SU-DHL-6 (cell line): Measurements from ENCODE around the gene HARBI1.

Source experiments
- H2AFZ ChIP-seq: fragments of 200-600 bp; sonication (generic); 2 replicates; pipeline ENCODE4 v1.6.1; 2014; ENCODE audit warnings: low read depth, mild to moderate bottlenecking, moderate library complexity, mixed read lengths, antibody characterized with exemption, low read length; ENCODE audit not compliant: severe bottlenecking
- H3F3A ChIP-seq: fragments of 200-600 bp; shearing (Covaris generic); 2 replicates; pipeline ENCODE4 v1.6.0; 2016; ENCODE audit warnings: antibody characterized with exemption, mild to moderate bottlenecking; ENCODE audit not compliant: insufficient read depth
- H3K27ac ChIP-seq: fragments of 200-600 bp; sonication (generic); 2 replicates; pipeline ENCODE4 v1.5.1; 2016; ENCODE audit warnings: low read depth, mild to moderate bottlenecking, low read length, moderate library complexity, mixed read lengths
- H3K27me3 ChIP-seq: fragments of 200-600 bp; sonication (generic), shearing (Covaris generic); 2 replicates; pipeline ENCODE4 v1.6.0; 2014; ENCODE audit warnings: mild to moderate bottlenecking, low read length
- H3K36me3 ChIP-seq: fragments of 200-600 bp; sonication (generic); 2 replicates; pipeline ENCODE4 v1.6.1; 2014; ENCODE audit warnings: mild to moderate bottlenecking, low read length, mixed read lengths
- H3K4me2 ChIP-seq: fragments of 300-600, 200-600 bp; shearing (Covaris generic), sonication (generic); 2 replicates; pipeline ENCODE4 v1.6.0; 2014; ENCODE audit warnings: low read length, low read depth, mild to moderate bottlenecking; ENCODE audit not compliant: poor library complexity, severe bottlenecking
- H3K4me3 ChIP-seq: fragments of 200-600 bp; sonication (generic); 2 replicates; pipeline ENCODE4 v1.5.1; 2014; ENCODE audit warnings: antibody characterized with exemption, low read length, mild to moderate bottlenecking, mixed read lengths; ENCODE audit not compliant: insufficient read depth, poor library complexity, severe bottlenecking
- H3K79me2 ChIP-seq: fragments of 200-600 bp; sonication (generic); 2 replicates; pipeline ENCODE4 v1.6.1; 2014; ENCODE audit warnings: mild to moderate bottlenecking, low read length, moderate library complexity; ENCODE audit not compliant: insufficient read depth
- H3K9ac ChIP-seq: fragments of 200-600 bp; sonication (generic); 2 replicates; pipeline ENCODE4 v1.7.0; 2014; ENCODE audit warnings: mild to moderate bottlenecking, low read length
- H3K9me2 ChIP-seq: fragments of 200-600 bp; sonication (generic); replicated peaks from 2 replicates; pipeline ENCODE4 v1.6.1; 2014; ENCODE audit warnings: low read length; ENCODE audit not compliant: insufficient read depth
- H3K9me3 ChIP-seq: fragments of 200-600 bp; sonication (generic); 2 replicates; pipeline ENCODE4 v1.6.1; 2014; ENCODE audit warnings: low read length, mixed read lengths; ENCODE audit not compliant: insufficient read depth
- H4K20me1 ChIP-seq: fragments of 200-600 bp; sonication (generic); 2 replicates; pipeline ENCODE4 v1.6.1; 2014; ENCODE audit warnings: low read depth, mild to moderate bottlenecking, antibody characterized with exemption, low read length, moderate library complexity, mixed read lengths
- CTCF ChIP-seq: fragments of 200-600 bp; sonication (generic); IDR thresholded peaks from one replicate; pipeline ENCODE4 v1.5.1; 2017; ENCODE audit warnings: antibody characterized with exemption, mild to moderate bottlenecking, low read length, moderate library complexity; ENCODE audit not compliant: insufficient read depth, poor library complexity, severe bottlenecking
- EZH2phosphoT487 ChIP-seq: fragments of 200-600 bp; sonication (generic), shearing (Covaris generic); conservative IDR thresholded peaks from 2 replicates; pipeline ENCODE4 v1.6.1; 2018; ENCODE audit warnings: mild to moderate bottlenecking, antibody characterized with exemption, low read length, moderate library complexity, mixed read lengths

HARBI1 gene

DNA sequence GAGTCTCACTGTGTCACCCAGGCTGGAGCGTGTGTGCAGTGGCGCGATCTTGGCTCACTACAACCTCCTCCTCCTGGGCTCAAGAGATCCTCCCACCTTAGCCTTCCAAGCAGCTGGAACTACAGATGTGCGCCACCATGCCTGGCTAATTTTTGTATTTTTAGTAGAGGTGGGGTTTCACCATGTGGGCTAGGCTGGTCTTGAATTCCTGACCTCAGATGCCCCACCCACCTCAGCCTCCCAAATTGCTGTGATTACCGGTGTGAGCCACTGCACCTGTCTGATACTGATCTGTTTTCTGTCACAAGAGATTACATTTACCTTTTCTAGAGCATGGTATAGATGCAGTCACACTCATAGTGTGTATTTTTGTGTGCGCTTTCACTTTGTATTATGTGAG, 11.9 kb upstream of the HARBI1 start:
- Histone ChIP-seq H3K27ac (no peak overlapping the region), H3K9me2 (no peaks in the 10 kb centered on the region), H3K9ac (no peak overlapping the region), H3K4me3 (no peak overlapping the region), H3K79me2 (peaks cover 7% of the 10 kb centered on the region; the same call in 1 of the 2 replicates), H3K9me3 (no peaks in the 10 kb centered on the region), H4K20me1 (no peaks in the 10 kb centered on the region), H3K27me3 (no peaks in the 10 kb centered on the region), H3K4me2 (no peak overlapping the region), H3F3A (no peaks in the 10 kb centered on the region), H3K36me3 (no peaks in the 10 kb centered on the region), H2AFZ (no peak overlapping the region)
- TF ChIP-seq CTCF: no peak
- TF ChIP-seq EZH2phosphoT487: no peak

GRCh38 chr11:46625406-46625805, 8.4 kb upstream of the HARBI1 start:
- Histone ChIP-seq H3K4me2 (no peak overlapping the region), H3K4me3 (no peak overlapping the region), H2AFZ (no peak overlapping the region), H3K9ac (no peak overlapping the region), H4K20me1 (no peaks in the 10 kb centered on the region), H3K36me3 (peaks cover 2% of the 10 kb centered on the region; the same call in 1 of the 2 replicates), H3K79me2 (peaks cover 9% of the 10 kb centered on the region), H3K9me2 (no peaks in the 10 kb centered on the region), H3K9me3 (no peaks in the 10 kb centered on the region), H3F3A (no peaks in the 10 kb centered on the region; the same call in 1 of the 2 replicates), H3K27me3 (no peaks in the 10 kb centered on the region), H3K27ac (no peak overlapping the region)
- TF ChIP-seq EZH2phosphoT487 (no peak), CTCF (no peak)

DNA sequence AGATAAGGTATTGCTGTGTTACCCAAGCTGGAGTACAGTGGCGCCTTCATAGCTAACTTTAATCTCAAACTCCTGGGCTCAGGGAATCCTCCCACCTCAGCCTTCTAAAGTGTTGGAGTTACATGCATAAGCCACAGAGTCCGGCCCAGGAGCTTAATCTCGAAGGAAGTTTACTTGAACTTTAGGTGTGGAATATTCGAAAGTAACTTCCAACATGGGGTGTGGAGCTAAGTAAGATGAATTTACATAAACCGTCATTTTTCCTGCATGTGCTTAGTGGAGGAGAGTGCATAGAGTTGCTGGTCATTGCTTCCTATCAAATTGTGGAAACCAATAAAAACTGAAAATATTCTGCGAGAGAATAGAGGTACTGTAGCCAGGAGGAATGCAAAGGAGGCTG, 1.8 kb upstream of the HARBI1 start:
- Histone ChIP-seq H3K4me2 (peak overlapping the region; percentile 91), H3K9me3 (no peaks in the 10 kb centered on the region), H3F3A (no peaks in the 10 kb centered on the region; the same call in 1 of the 2 replicates), H3K27me3 (no peaks in the 10 kb centered on the region), H3K9me2 (no peaks in the 10 kb centered on the region), H3K4me3 (peak overlapping the region; percentile 42), H3K79me2 (peaks cover 34% of the 10 kb centered on the region), H3K27ac (no peak overlapping the region), H4K20me1 (no peaks in the 10 kb centered on the region), H2AFZ (no peak overlapping the region), H3K9ac (no peak overlapping the region), H3K36me3 (peaks cover 2% of the 10 kb centered on the region; the same call in 1 of the 2 replicates)
- no peak for TF ChIP-seq CTCF
- TF ChIP-seq EZH2phosphoT487: no peak

- Histone ChIP-seq H3K9me2 (no peaks in the 10 kb centered on the region), H3K9ac (peak overlapping the region; percentile 86), H3K4me3 (peak overlapping the region; percentile 97), H3K27me3 (no peaks in the 10 kb centered on the region), H3K9me3 (no peaks in the 10 kb centered on the region), H3K4me2 (peak overlapping the region; percentile 91), H3K79me2 (peaks cover 34% of the 10 kb centered on the region), H3K27ac (peak overlapping the region; percentile 83), H2AFZ (peak overlapping the region; percentile 95), H4K20me1 (no peaks in the 10 kb centered on the region), H3F3A (no peaks in the 10 kb centered on the region; the same call in 1 of the 2 replicates), H3K36me3 (peaks cover 2% of the 10 kb centered on the region; the same call in 1 of the 2 replicates)
- no peak for TF ChIP-seq EZH2phosphoT487
- no peak for TF ChIP-seq CTCF
These were observed 916 bp upstream of the HARBI1 start for GRCh38 chr11:46617972-46618314.
